ENCODE data around the gene SULT1C2.
A peak's percentile ranks its signal among the peaks of the same experiment; 100 is the strongest.

Gene SULT1C2

GRCh38 chr2:108293850-108294249 lies 5.2 kb downstream of the SULT1C2 start:
- no peak for DNase-seq (ENCODE audit: low read depth in 2 of 2)

GRCh38 chr2:108297436-108298141 lies 8.9 kb downstream of the SULT1C2 start:
- DNase-seq (ENCODE audit: low read depth in 2 of 2) = peak; percentile 15 to 19

GRCh38 chr2:108301558-108301957 lies 12.9 kb downstream of the SULT1C2 start:
- no peak for DNase-seq (ENCODE audit: low read depth in 2 of 2)

GRCh38 chr2:108304975-108305374 lies 16.3 kb downstream of the SULT1C2 start:
- DNase-seq (ENCODE audit: low read depth in 2 of 2) = no peak

GRCh38 chr2:108305901-108306300 lies 17.2 kb downstream of the SULT1C2 start:
- DNase-seq (ENCODE audit: low read depth in 2 of 2) = no peak

- no peak for DNase-seq (ENCODE audit: low read depth in 2 of 2)
Observed at GRCh38 chr2:108309903-108310302, 21.2 kb downstream of the SULT1C2 start.

- DNase-seq (ENCODE audit: low read depth in 2 of 2) = no peak
Observed at GRCh38 chr2:108314586-108315296, 26.0 kb downstream of the SULT1C2 start.

- no peak for DNase-seq (ENCODE audit: low read depth in 2 of 2)
Observed at GRCh38 chr2:108315444-108315934, 26.8 kb downstream of the SULT1C2 start.

- DNase-seq (ENCODE audit: low read depth in 2 of 2) = no peak
Observed at GRCh38 chr2:108316033-108316432, 27.3 kb downstream of the SULT1C2 start.

- DNase-seq (ENCODE audit: low read depth in 2 of 2) = no peak
Observed at GRCh38 chr2:108316461-108317258, 28.0 kb downstream of the SULT1C2 start.

GRCh38 chr2:108320326-108320922 lies 31.7 kb downstream of the SULT1C2 start:
- DNase-seq (ENCODE audit: low read depth in 2 of 2) = no peak

GRCh38 chr2:108323619-108324018 lies 34.9 kb downstream of the SULT1C2 start:
- no peak for DNase-seq (ENCODE audit: low read depth in 2 of 2)

- peak; percentile 6 to 8 for DNase-seq (ENCODE audit: low read depth in 2 of 2)
Observed at GRCh38 chr2:108324531-108325255, 36.0 kb downstream of the SULT1C2 start.

- no peak for DNase-seq (ENCODE audit: low read depth in 2 of 2)
Observed at GRCh38 chr2:108325756-108326155, 37.1 kb downstream of the SULT1C2 start.

- no peak for DNase-seq (ENCODE audit: low read depth in 2 of 2)
Observed at GRCh38 chr2:108329771-108330170, 41.1 kb downstream of the SULT1C2 start.

- DNase-seq (ENCODE audit: low read depth in 2 of 2) = peak; percentile 68 to 76
Observed at GRCh38 chr2:108330979-108331378, 42.3 kb downstream of the SULT1C2 start.

GRCh38 chr2:108345951-108346350 lies 57.3 kb downstream of the SULT1C2 start:
- DNase-seq (ENCODE audit: low read depth in 2 of 2) = no peak

- no peak for DNase-seq (ENCODE audit: low read depth in 2 of 2)
Observed at GRCh38 chr2:108346827-108347226, 58.1 kb downstream of the SULT1C2 start.

- no peak for DNase-seq (ENCODE audit: low read depth in 2 of 2)
Observed at GRCh38 chr2:108347786-108348185, 59.1 kb downstream of the SULT1C2 start.

GRCh38 chr2:108348816-108349570 lies 60.3 kb downstream of the SULT1C2 start:
- no peak for DNase-seq (ENCODE audit: low read depth in 2 of 2)

- no peak for DNase-seq (ENCODE audit: low read depth in 2 of 2)
Observed at GRCh38 chr2:108349571-108349928, 60.9 kb downstream of the SULT1C2 start.
